HepG2 (cell line): ENCODE results near the gene HSD11B1. TPM values are rescaled to one million over a fixed set of nuclear protein-coding genes. Genes with fewer than 3 reads are reported as not detected.
A peak's percentile ranks its signal among the peaks of the same experiment; 100 is the strongest.

ENCODE experiments used
- AHR ChIP-seq: IDR thresholded peaks from 2 replicates; pipeline ENCODE4 v1.6.1; 2018; ENCODE audit warnings: missing genetic modification reagents, missing compliant biosample characterization
- CBFB ChIP-seq: sonication (generic); formaldehyde crosslinking; IDR thresholded peaks from 2 replicates; pipeline ENCODE4 v1.4.0; 2020; ENCODE audit warnings: missing genetic modification reagents
- DZIP1 ChIP-seq: sonication (generic); formaldehyde crosslinking; IDR thresholded peaks from 2 replicates; pipeline ENCODE4 v1.5.0; 2020; ENCODE audit warnings: mild to moderate bottlenecking, missing genetic modification reagents
- GTF3A ChIP-seq: sonication (generic); formaldehyde crosslinking; conservative IDR thresholded peaks from 2 replicates; pipeline ENCODE4 v1.4.0; 2020; ENCODE audit warnings: mild to moderate bottlenecking, missing genetic modification reagents
- HDAC2 ChIP-seq: sonication (generic); formaldehyde crosslinking; IDR thresholded peaks from 2 replicates; pipeline ENCODE4 v1.4.0; 2020; ENCODE audit warnings: missing genetic modification reagents
- PAWR ChIP-seq: sonication (generic); formaldehyde crosslinking; IDR thresholded peaks from 2 replicates; pipeline ENCODE4 v1.4.0; 2020; ENCODE audit warnings: missing genetic modification reagents, mild to moderate bottlenecking, borderline replicate concordance
- RAD51 ChIP-seq: fragments of 450-650 bp; IDR thresholded peaks from 2 replicates; pipeline ENCODE4 v1.6.1; 2016; ENCODE audit warnings: borderline replicate concordance
- TFE3 ChIP-seq: IDR thresholded peaks from 2 replicates; pipeline ENCODE4 v1.6.1; 2016
- ZNF138 ChIP-seq: sonication (generic); formaldehyde crosslinking; IDR thresholded peaks from 2 replicates; pipeline ENCODE4 v1.5.0; 2020; ENCODE audit warnings: mild to moderate bottlenecking, low read depth, missing genetic modification reagents
- ZNF263 ChIP-seq: sonication (generic); formaldehyde crosslinking; IDR thresholded peaks from 2 replicates; pipeline ENCODE4 v1.4.0; 2020; ENCODE audit warnings: missing genetic modification reagents
- ZNF558 ChIP-seq: sonication (generic); formaldehyde crosslinking; IDR thresholded peaks from 2 replicates; pipeline ENCODE4 v1.9.0; 2022; ENCODE audit warnings: mild to moderate bottlenecking, missing genetic modification reagents, borderline replicate concordance
- ZNF614 ChIP-seq: IDR thresholded peaks from 2 replicates; pipeline ENCODE4 v1.6.1; 2018; ENCODE audit warnings: missing biosample characterization, missing genetic modification reagents, inconsistent platforms, borderline replicate concordance
- polyA plus RNA-seq, 8 experiments: library from polyadenylated mRNA; depleted of rRNA in 3 of 8; stranded (reverse) in 7 of 8; unstranded in 1 of 8; fragments of >200 nt; fragmentation: Illumina TruSeq in 4 of 8; extraction: Trizol in 4 of 8; gene quantifications; 2 replicates each; pipeline versions ENCODE4 v1.2.1 to v1.2.3, GENCODE V29; 2011 to 2016; ENCODE audit warnings: low read depth in 4 of 8, missing spikeins in 1 of 8, mixed read lengths in 1 of 8; ENCODE audit not compliant: insufficient read depth in 1 of 8
- total RNA-seq, 5 experiments: library from RNA; depleted of rRNA; stranded (reverse); fragments of >200 nt; fragmentation: Illumina TruSeq; extraction: Trizol; gene quantifications; 2 replicates each; pipeline ENCODE4 v1.2.3, GENCODE V29; 2016; ENCODE audit warnings: low read depth in 1 of 5
- TF ChIP-seq, protein P1 (sequence below): sonication (generic); formaldehyde crosslinking; IDR thresholded peaks from 2 replicates; pipeline ENCODE4 v1.5.0; 2020; ENCODE audit warnings: mild to moderate bottlenecking, missing genetic modification reagents, borderline replicate concordance
- TF ChIP-seq, protein P2 (sequence below): IDR thresholded peaks from 2 replicates; pipeline ENCODE4 v1.6.1; 2016; ENCODE audit warnings: low read depth
- TF ChIP-seq, protein P3 (sequence below): sonication (generic); formaldehyde crosslinking; IDR thresholded peaks from 2 replicates; pipeline ENCODE4 v1.9.0; 2021; ENCODE audit warnings: mild to moderate bottlenecking, missing genetic modification reagents

HSD11B1 gene
- total and polyA plus RNA-seq, 2 of the 13 experiments (the other 11 are each of a cell fraction or from before 2014, with no cell fraction given), result not detected

DNA sequence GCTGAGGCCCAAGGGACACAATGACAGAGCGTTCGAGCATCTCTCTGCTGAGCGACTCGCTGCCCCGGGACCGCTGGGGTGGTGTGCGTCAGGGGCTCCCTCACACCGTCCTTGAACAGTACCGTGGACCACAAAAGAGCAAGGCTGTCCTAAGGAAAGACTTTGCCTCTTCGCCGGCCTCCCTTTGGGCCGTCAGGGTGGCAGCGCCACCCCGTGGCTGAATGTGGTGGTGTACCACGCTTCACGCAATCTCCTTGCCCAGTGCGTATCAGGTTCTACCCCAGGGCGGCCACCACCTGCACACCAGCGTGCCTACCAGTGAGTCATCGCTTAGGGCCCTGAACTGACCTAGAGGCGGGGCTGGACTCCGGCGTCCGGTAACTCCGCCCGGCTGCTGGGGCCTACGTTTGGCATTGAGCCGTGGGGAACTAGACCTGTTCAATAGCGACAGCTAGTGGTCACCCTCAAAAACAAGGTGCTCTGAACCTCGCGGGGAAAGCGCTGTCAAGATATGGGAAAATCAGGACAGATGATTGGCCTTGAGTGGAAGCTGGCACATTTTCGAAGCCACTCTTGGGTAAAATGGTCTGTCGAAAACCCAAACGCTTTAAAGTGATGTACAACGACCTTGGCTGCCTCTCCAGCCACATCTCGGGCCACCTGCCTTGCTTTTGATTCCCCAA lies 43.1 kb downstream of the HSD11B1 start (continued):
- TF ChIP-seq, protein P1, sequence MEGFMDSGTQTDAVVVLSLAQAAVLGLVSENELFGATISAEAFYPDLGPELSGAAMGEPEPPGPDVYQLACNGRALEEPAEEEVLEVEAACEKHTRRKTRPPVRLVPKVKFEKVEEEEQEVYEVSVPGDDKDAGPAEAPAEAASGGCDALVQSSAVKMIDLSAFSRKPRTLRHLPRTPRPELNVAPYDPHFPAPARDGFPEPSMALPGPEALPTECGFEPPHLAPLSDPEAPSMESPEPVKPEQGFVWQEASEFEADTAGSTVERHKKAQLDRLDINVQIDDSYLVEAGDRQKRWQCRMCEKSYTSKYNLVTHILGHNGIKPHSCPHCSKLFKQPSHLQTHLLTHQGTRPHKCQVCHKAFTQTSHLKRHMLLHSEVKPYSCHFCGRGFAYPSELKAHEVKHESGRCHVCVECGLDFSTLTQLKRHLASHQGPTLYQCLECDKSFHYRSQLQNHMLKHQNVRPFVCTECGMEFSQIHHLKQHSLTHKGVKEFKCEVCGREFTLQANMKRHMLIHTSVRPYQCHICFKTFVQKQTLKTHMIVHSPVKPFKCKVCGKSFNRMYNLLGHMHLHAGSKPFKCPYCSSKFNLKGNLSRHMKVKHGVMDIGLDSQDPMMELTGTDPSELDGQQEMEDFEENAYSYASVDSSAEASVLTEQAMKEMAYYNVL (CRISPR knock-in tag), result no peak
- no peak for TF ChIP-seq TFE3 (CRISPR knock-in tag)
- TF ChIP-seq DZIP1 (CRISPR knock-in tag), result no peak
- no peak for TF ChIP-seq ZNF138
- TF ChIP-seq ZNF614, result no peak
- TF ChIP-seq, protein P2, sequence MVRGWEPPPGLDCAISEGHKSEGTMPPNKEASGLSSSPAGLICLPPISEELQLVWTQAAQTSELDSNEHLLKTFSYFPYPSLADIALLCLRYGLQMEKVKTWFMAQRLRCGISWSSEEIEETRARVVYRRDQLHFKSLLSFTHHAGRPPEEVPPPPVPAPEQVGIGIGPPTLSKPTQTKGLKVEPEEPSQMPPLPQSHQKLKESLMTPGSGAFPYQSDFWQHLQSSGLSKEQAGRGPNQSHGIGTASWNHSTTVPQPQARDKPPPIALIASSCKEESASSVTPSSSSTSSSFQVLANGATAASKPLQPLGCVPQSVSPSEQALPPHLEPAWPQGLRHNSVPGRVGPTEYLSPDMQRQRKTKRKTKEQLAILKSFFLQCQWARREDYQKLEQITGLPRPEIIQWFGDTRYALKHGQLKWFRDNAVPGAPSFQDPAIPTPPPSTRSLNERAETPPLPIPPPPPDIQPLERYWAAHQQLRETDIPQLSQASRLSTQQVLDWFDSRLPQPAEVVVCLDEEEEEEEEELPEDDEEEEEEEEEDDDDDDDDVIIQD, result peak; percentile 84
- peak; percentile 32; the same call in 1 of the 2 replicates for TF ChIP-seq CBFB (CRISPR knock-in tag)
- peak; percentile 40; the same call in 1 of the 2 replicates for TF ChIP-seq HDAC2 (CRISPR knock-in tag)
- no peak for TF ChIP-seq GTF3A
- TF ChIP-seq, protein P3, sequence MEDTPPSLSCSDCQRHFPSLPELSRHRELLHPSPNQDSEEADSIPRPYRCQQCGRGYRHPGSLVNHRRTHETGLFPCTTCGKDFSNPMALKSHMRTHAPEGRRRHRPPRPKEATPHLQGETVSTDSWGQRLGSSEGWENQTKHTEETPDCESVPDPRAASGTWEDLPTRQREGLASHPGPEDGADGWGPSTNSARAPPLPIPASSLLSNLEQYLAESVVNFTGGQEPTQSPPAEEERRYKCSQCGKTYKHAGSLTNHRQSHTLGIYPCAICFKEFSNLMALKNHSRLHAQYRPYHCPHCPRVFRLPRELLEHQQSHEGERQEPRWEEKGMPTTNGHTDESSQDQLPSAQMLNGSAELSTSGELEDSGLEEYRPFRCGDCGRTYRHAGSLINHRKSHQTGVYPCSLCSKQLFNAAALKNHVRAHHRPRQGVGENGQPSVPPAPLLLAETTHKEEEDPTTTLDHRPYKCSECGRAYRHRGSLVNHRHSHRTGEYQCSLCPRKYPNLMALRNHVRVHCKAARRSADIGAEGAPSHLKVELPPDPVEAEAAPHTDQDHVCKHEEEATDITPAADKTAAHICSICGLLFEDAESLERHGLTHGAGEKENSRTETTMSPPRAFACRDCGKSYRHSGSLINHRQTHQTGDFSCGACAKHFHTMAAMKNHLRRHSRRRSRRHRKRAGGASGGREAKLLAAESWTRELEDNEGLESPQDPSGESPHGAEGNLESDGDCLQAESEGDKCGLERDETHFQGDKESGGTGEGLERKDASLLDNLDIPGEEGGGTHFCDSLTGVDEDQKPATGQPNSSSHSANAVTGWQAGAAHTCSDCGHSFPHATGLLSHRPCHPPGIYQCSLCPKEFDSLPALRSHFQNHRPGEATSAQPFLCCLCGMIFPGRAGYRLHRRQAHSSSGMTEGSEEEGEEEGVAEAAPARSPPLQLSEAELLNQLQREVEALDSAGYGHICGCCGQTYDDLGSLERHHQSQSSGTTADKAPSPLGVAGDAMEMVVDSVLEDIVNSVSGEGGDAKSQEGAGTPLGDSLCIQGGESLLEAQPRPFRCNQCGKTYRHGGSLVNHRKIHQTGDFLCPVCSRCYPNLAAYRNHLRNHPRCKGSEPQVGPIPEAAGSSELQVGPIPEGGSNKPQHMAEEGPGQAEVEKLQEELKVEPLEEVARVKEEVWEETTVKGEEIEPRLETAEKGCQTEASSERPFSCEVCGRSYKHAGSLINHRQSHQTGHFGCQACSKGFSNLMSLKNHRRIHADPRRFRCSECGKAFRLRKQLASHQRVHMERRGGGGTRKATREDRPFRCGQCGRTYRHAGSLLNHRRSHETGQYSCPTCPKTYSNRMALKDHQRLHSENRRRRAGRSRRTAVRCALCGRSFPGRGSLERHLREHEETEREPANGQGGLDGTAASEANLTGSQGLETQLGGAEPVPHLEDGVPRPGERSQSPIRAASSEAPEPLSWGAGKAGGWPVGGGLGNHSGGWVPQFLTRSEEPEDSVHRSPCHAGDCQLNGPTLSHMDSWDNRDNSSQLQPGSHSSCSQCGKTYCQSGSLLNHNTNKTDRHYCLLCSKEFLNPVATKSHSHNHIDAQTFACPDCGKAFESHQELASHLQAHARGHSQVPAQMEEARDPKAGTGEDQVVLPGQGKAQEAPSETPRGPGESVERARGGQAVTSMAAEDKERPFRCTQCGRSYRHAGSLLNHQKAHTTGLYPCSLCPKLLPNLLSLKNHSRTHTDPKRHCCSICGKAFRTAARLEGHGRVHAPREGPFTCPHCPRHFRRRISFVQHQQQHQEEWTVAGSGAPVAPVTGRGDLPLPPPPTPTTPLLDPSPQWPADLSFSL (CRISPR knock-in tag), result no peak
- no peak for TF ChIP-seq ZNF558 (CRISPR knock-in tag)
- no peak for TF ChIP-seq ZNF263
- peak; percentile 54; the same call in 1 of the 2 replicates for TF ChIP-seq AHR
- no peak for TF ChIP-seq PAWR (CRISPR knock-in tag)
- TF ChIP-seq RAD51, result no peak
